Chondrocyte (in vitro differentiated cells): ENCODE results near the gene FREM2. TPM values are rescaled to one million over a fixed set of nuclear protein-coding genes. Genes with fewer than 3 reads are reported as not detected.

ENCODE experiments used
- DNase-seq: peaks from one replicate; pipeline ENCODE4 v3.0.0; 2021; ENCODE audit warnings: mixed read lengths, low spot score
- H3K27ac Mint-ChIP-seq: one replicate; pipeline ENCODE4 v1.8.0; 2021; ENCODE audit warnings: mild to moderate bottlenecking, moderate library complexity, mixed read lengths; ENCODE audit not compliant: unreplicated experiment
- H3K27me3 Mint-ChIP-seq: 2 replicates; pipeline ENCODE4 v1.8.0; 2021; ENCODE audit warnings: low read depth, mixed read lengths
- H3K36me3 Mint-ChIP-seq: 2 replicates; pipeline ENCODE4 v1.8.0; 2021; ENCODE audit warnings: low read depth, mixed read lengths
- H3K4me1 Mint-ChIP-seq: 2 replicates; pipeline ENCODE4 v1.8.0; 2021; ENCODE audit warnings: low read depth, mild to moderate bottlenecking, mixed read lengths
- H3K4me3 Mint-ChIP-seq: one replicate; pipeline ENCODE4 v1.8.0; 2021; ENCODE audit warnings: mild to moderate bottlenecking, moderate library complexity, mixed read lengths; ENCODE audit not compliant: unreplicated experiment
- H3K9me3 Mint-ChIP-seq: 2 replicates; pipeline ENCODE4 v1.8.0; 2021; ENCODE audit warnings: low read depth, mixed read lengths
- CTCF ChIP-seq: fragments of 200-600 bp; sonication (generic); IDR thresholded peaks from 2 replicates; pipeline ENCODE4 v1.5.0; 2021; ENCODE audit warnings: antibody characterized with exemption, mild to moderate bottlenecking, moderate library complexity
- total RNA-seq: library from RNA; stranded (reverse); gene quantifications from 3 replicates; pipeline ENCODE4 v1.2.1, GENCODE V29; 2021

Gene FREM2
- total RNA-seq, 1 donor from 2014 or later = 0.07 TPM

GRCh38 chr13:38784036-38784880 is 97.4 kb downstream of the FREM2 start:
- Mint-ChIP-seq H3K27me3 (peaks cover 1% of the 10 kb centered on the region), H3K27ac (no peak overlapping the region), H3K36me3 (no peaks in the 10 kb centered on the region), H3K4me1 (no peaks in the 10 kb centered on the region), H3K4me3 (no peak overlapping the region), H3K9me3 (peaks cover 2% of the 10 kb centered on the region)
- no peak for TF ChIP-seq CTCF
- DNase-seq = no peak

- Mint-ChIP-seq H3K27ac (no peak overlapping the region), H3K27me3 (peaks cover 1% of the 10 kb centered on the region), H3K4me3 (no peak overlapping the region), H3K9me3 (peaks cover 2% of the 10 kb centered on the region), H3K36me3 (no peaks in the 10 kb centered on the region), H3K4me1 (no peaks in the 10 kb centered on the region)
- no peak for DNase-seq
- no peak for TF ChIP-seq CTCF
Observed at GRCh38 chr13:38785042-38785441, 98.2 kb downstream of the FREM2 start.

- peaks cover 2% of the 10 kb centered on the region for H3K9me3 Mint-ChIP-seq
- H3K4me3 Mint-ChIP-seq = no peak overlapping the region
- H3K27ac Mint-ChIP-seq = no peak overlapping the region
- no peak for TF ChIP-seq CTCF
- DNase-seq = no peak
- peaks cover 1% of the 10 kb centered on the region for H3K27me3 Mint-ChIP-seq
- H3K4me1 Mint-ChIP-seq = no peaks in the 10 kb centered on the region
- no peaks in the 10 kb centered on the region for H3K36me3 Mint-ChIP-seq
Observed at GRCh38 chr13:38785490-38785889, 98.6 kb downstream of the FREM2 start.

- Mint-ChIP-seq H3K36me3 (no peaks in the 10 kb centered on the region), H3K27ac (no peak overlapping the region), H3K4me3 (no peak overlapping the region), H3K9me3 (peaks cover 2% of the 10 kb centered on the region), H3K4me1 (no peaks in the 10 kb centered on the region), H3K27me3 (peaks cover 1% of the 10 kb centered on the region)
- TF ChIP-seq CTCF = no peak
- DNase-seq = no peak
Observed at GRCh38 chr13:38787550-38787949, 100.7 kb downstream of the FREM2 start.

DNA sequence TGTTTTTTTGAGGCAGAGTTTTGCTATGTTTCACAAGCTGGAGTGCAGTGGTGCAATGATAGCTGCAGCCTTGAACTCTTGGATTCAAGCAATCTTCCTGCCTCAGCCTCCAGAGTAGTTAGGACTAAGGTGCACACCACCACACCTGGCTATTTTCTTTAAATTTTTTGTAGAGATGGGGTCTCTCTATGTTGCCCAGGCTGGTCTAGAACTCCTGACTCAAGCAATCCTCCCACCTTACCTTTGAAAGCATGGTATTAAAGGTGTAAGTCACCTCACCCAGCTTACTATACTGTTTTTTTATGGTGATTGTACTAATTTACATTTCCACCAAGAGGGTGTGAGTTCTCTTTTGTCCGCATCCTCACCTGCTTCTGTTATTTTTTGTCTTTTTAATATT is 110.0 kb downstream of the FREM2 start:
- Mint-ChIP-seq H3K27ac (no peak overlapping the region), H3K27me3 (no peaks in the 10 kb centered on the region), H3K36me3 (no peaks in the 10 kb centered on the region), H3K4me1 (no peaks in the 10 kb centered on the region), H3K9me3 (peaks cover 10% of the 10 kb centered on the region), H3K4me3 (no peak overlapping the region)
- TF ChIP-seq CTCF = no peak
- DNase-seq = no peak
